Activated CD4-positive, alpha-beta T cell treated with anti-CD3 and anti-CD28 coated beads, Interleukin-2, amount 10 ng/mL, durations not matched to agents 7 days and 5 days (primary cell): ENCODE results near the gene ATF7IP2. TPM values are rescaled to one million over a fixed set of nuclear protein-coding genes. Genes with fewer than 3 reads are reported as not detected.

Experiments used
- CTCF ChIA-PET: fragments of 350-600 bp; sonication (Branson Sonifier 250); formaldehyde crosslinking; loops from one replicate; lab custom pipeline; 2021; ENCODE audit warnings: antibody characterized with exemption; lab: Charles Lee
- POLR2A ChIA-PET: fragments of 350-600 bp; sonication (Branson Sonifier 250); formaldehyde crosslinking; loops from one replicate; lab custom pipeline; 2021; ENCODE audit warnings: antibody characterized with exemption; lab: Charles Lee
- DNase-seq: peaks from one replicate; pipeline ENCODE4 v3.0.0-alpha.2; 2020
- H3K27ac Mint-ChIP-seq: one replicate; pipeline ENCODE4 v1.8.0; 2021; ENCODE audit warnings: mild to moderate bottlenecking, moderate library complexity, mixed read lengths
- H3K27me3 Mint-ChIP-seq: one replicate; pipeline ENCODE4 v1.8.0; 2021; ENCODE audit warnings: mixed read lengths
- H3K36me3 Mint-ChIP-seq: one replicate; pipeline ENCODE4 v1.8.0; 2021; ENCODE audit warnings: low read depth, mixed read lengths
- H3K4me1 Mint-ChIP-seq: one replicate; pipeline ENCODE4 v1.8.0; 2021; ENCODE audit warnings: mixed read lengths
- H3K4me3 Mint-ChIP-seq: one replicate; pipeline ENCODE4 v1.8.0; 2021; ENCODE audit warnings: mild to moderate bottlenecking, moderate library complexity, mixed read lengths
- H3K9me3 Mint-ChIP-seq: one replicate; pipeline ENCODE4 v1.8.0; 2021; ENCODE audit warnings: mixed read lengths
- total RNA-seq, 2 experiments: library from RNA; stranded (reverse); gene quantifications; one replicate each; pipeline ENCODE4 v1.2.3, GENCODE V29; 2021

ATF7IP2 gene
- total RNA-seq, 2 experiments from 2014 or later, result 34.7 to 38.1 TPM

GRCh38 chr16:10526962-10527361 is 141.1 kb downstream of the ATF7IP2 start:
- no peaks in the 10 kb centered on the region for H3K9me3 Mint-ChIP-seq
- POLR2A ChIA-PET, result no interaction called here
- CTCF ChIA-PET, result no interaction called here

DNA sequence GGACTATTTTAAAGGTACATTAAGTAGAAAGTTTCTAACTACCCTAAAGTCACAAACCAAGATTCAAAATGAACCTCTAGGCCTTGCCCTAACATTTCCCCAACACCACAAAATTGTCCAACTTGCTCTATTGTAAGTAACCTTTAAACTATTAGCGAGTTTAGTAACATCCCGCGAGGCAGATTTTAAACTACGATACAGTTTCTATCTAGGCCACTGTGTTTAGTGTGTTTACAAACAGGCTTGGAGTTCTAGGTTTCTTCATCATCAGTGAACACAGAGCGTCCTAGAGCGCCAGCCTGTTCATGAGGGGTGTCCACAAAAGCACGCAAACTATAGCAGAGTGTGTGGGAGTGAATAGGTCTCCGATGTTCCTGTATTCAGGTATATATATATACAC is 142.8 kb downstream of the ATF7IP2 start:
- no peaks in the 10 kb centered on the region for H3K9me3 Mint-ChIP-seq
- no peaks in the 10 kb centered on the region for H3K27me3 Mint-ChIP-seq
- no peak overlapping the region for H3K4me3 Mint-ChIP-seq
- peaks cover 4% of the 10 kb centered on the region for H3K4me1 Mint-ChIP-seq
- no peak for DNase-seq
- H3K36me3 Mint-ChIP-seq, result no peaks in the 10 kb centered on the region
- ChIA-PET POLR2A (no interaction called here), CTCF (no interaction called here)
- no peak overlapping the region for H3K27ac Mint-ChIP-seq

More at GRCh38 chr16:10526962-10527361, 141.1 kb downstream of the ATF7IP2 start:
- DNase-seq, result no peak
- Mint-ChIP-seq H3K4me1 (peaks cover 4% of the 10 kb centered on the region), H3K27ac (no peak overlapping the region), H3K27me3 (no peaks in the 10 kb centered on the region), H3K4me3 (no peak overlapping the region), H3K36me3 (no peaks in the 10 kb centered on the region)

GRCh38 chr16:10529895-10530669 is 144.2 kb downstream of the ATF7IP2 start:
- POLR2A ChIA-PET, result no interaction called here
- Mint-ChIP-seq H3K36me3 (no peaks in the 10 kb centered on the region), H3K4me3 (no peak overlapping the region), H3K27ac (no peak overlapping the region), H3K4me1 (peaks cover 4% of the 10 kb centered on the region), H3K9me3 (no peaks in the 10 kb centered on the region), H3K27me3 (no peaks in the 10 kb centered on the region)
- DNase-seq, result no peak
- CTCF ChIA-PET, result interaction anchor here (1.3 kb wide), 1 partner anchor 9 kb away, joined by 3 read pairs; no protein-coding TSS in a partner anchor

GRCh38 chr16:10530685-10531084 is 144.8 kb downstream of the ATF7IP2 start:
- CTCF ChIA-PET, result interaction anchor here (0.7 to 1.3 kb wide), 2 partner anchors 10 to 273 kb away, joined by 3 read pairs; no protein-coding TSS in a partner anchor
- no peak overlapping the region for H3K27ac Mint-ChIP-seq

DNA sequence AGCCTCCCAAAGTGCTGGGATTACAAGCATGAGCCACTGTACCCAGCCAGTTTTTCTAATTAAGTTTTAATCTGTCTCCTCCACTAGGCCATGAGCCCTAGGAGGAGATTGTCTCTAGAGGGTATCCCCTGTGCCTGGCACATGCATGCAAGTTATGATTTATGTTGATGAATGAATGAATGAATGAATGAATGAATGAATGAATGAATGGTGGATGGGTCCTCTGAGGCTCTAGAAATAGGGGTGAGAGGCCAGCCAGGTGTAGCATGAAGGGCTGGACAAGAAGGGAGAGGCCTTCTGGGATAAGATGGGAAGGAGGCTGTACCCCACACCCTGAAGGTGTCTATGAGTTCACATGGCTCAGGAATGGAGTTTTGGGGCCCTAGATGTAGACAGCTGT is 145.7 kb downstream of the ATF7IP2 start:
- Mint-ChIP-seq H3K36me3 (no peaks in the 10 kb centered on the region), H3K9me3 (no peaks in the 10 kb centered on the region), H3K27ac (no peak overlapping the region), H3K4me1 (peaks cover 4% of the 10 kb centered on the region), H3K27me3 (no peaks in the 10 kb centered on the region), H3K4me3 (no peak overlapping the region)
- CTCF ChIA-PET, result no interaction called here
- DNase-seq, result no peak
- POLR2A ChIA-PET, result no interaction called here

More at GRCh38 chr16:10530685-10531084, 144.8 kb downstream of the ATF7IP2 start:
- no peak for DNase-seq
- no peaks in the 10 kb centered on the region for H3K27me3 Mint-ChIP-seq
- POLR2A ChIA-PET, result no interaction called here
- H3K9me3 Mint-ChIP-seq, result no peaks in the 10 kb centered on the region
- peaks cover 4% of the 10 kb centered on the region for H3K4me1 Mint-ChIP-seq
- no peaks in the 10 kb centered on the region for H3K36me3 Mint-ChIP-seq
- no peak overlapping the region for H3K4me3 Mint-ChIP-seq

Other genes starting within 250 kb of the ATF7IP2 start
- gene GRIN2A, start 203.6 kb upstream of the ATF7IP2 start, total RNA-seq, result not detected
- not detected for gene EMP2, start 194.5 kb downstream of the ATF7IP2 start, total RNA-seq